ENCODE measurements around the gene PWP2. TPM values are rescaled to one million over a fixed set of nuclear protein-coding genes. Genes with fewer than 3 reads are reported as not detected.
"Not testable (repeated sequence)": the region's sequence is repeated elsewhere in the genome, so short reads cannot be mapped to it uniquely, and the experiment has no call there.

Gene PWP2
- total RNA-seq, 2 donors from 2014 or later = 10.9 to 13.0 TPM

DNA sequence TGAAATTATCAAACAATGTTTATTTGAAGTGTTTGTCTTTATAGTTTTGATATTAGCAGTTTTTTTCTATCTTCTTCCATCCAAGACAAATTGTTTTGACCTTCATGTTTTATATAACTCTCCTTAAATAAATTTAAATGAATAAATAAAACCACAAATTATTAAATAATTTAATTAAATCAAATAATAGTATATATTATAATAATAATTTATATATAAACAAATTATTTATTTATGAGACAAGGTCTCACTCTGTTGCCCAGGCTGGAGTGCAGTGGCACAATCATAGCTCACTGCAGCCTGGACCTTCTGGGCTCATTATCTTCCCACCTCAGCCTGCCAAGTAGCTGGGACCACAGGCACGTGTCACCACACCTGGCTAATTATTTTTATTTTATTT, 12.4 kb upstream of the PWP2 start:
- no peaks in the 10 kb centered on the region for H3K9me3 ChIP-seq
- no peak for ATAC-seq (ENCODE audit: insufficient number of reproducible peaks, low FRiP score, low read depth)
- TF ChIP-seq, protein P1, sequence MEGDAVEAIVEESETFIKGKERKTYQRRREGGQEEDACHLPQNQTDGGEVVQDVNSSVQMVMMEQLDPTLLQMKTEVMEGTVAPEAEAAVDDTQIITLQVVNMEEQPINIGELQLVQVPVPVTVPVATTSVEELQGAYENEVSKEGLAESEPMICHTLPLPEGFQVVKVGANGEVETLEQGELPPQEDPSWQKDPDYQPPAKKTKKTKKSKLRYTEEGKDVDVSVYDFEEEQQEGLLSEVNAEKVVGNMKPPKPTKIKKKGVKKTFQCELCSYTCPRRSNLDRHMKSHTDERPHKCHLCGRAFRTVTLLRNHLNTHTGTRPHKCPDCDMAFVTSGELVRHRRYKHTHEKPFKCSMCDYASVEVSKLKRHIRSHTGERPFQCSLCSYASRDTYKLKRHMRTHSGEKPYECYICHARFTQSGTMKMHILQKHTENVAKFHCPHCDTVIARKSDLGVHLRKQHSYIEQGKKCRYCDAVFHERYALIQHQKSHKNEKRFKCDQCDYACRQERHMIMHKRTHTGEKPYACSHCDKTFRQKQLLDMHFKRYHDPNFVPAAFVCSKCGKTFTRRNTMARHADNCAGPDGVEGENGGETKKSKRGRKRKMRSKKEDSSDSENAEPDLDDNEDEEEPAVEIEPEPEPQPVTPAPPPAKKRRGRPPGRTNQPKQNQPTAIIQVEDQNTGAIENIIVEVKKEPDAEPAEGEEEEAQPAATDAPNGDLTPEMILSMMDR (IDR thresholded peaks at IDR 0.05) = no peak
- H3K27me3 ChIP-seq (replicated peaks; ENCODE audit: insufficient read depth) = no peaks in the 10 kb centered on the region
- H3K27ac ChIP-seq = no peak overlapping the region
- H3K4me3 ChIP-seq = no peak overlapping the region
- H3K36me3 ChIP-seq = peaks cover 26% of the 10 kb centered on the region
- DNase-seq (ENCODE audit: low spot score) = no peak
- H3K4me1 ChIP-seq (ENCODE audit: control insufficient read depth in 1 of 2, low read depth in 2 of 2) = no peaks in the 10 kb centered on the region

DNA sequence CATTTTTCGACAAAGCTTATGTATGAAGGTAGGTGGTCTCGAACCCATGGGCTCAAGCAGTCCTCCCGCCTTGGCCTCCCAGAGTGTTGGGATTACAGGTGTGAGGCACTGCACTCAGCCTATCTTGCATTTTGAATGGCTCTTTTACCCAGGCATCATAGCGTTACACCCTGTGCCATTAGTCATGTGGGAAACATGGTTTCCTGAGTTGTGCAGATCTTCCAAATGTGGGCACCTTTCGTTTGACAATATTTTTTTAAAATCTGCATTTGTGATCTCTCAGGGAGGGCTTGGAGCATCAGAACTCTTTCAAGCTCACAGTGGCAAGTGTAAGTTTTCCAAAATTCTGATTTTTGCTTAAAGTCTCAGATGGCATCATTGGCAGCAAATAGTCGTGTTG, 8.7 kb upstream of the PWP2 start:
- DNase-seq (ENCODE audit: low spot score); ATAC-seq (ENCODE audit: insufficient number of reproducible peaks, low FRiP score, low read depth); H3K9me3 ChIP-seq; H3K27ac ChIP-seq; H3K4me1 ChIP-seq (ENCODE audit: control insufficient read depth in 1 of 2, low read depth in 2 of 2); H3K27me3 ChIP-seq (replicated peaks; ENCODE audit: insufficient read depth); H3K36me3 ChIP-seq; H3K4me3 ChIP-seq: not testable (repeated sequence)

DNA sequence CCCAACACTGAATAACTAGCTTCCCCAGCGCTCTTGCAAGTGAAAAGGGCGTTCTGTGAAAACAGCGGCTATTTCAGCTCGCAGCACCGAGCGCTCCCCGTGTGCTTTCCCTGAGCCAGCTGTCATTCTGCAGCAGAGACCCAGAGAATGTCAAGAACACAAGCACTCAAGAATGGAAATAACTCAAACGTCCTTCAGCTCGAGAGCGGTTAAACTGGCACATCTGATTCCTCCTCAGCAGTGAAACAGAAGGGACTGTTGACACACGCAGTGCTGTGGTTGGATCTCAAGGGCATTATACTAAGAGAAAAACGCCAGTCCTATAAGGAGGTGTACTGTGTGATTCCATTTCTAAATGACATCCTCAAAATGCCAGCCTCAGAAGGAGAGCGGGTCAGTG, 8.2 kb upstream of the PWP2 start:
- ATAC-seq (ENCODE audit: insufficient number of reproducible peaks, low FRiP score, low read depth); H3K4me1 ChIP-seq (ENCODE audit: control insufficient read depth in 1 of 2, low read depth in 2 of 2); H3K36me3 ChIP-seq; H3K27ac ChIP-seq; DNase-seq (ENCODE audit: low spot score); H3K27me3 ChIP-seq (replicated peaks; ENCODE audit: insufficient read depth); H3K9me3 ChIP-seq; H3K4me3 ChIP-seq: not testable (repeated sequence)

DNA sequence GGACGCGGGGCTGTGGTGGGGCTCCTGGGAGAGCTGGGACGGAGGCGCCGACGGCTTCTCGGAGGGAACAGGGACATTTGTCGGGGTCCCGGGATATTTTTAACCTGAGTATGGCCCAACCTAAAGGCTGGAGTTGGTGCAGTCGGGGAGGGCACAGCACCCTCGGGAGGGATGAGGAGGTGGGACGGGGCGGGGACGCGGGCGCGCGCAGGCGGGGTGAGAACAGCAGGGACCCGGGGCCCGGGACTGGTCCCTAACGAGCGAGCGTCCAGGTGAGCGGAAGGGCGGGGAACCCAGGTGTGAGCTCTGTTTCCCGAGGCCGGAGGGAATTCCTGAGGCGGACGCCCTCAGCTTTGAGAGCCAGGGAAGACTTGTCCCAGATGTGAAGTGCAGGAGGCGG, 390 bp downstream of the PWP2 start:
- H3K27ac ChIP-seq; H3K36me3 ChIP-seq; DNase-seq (ENCODE audit: low spot score); H3K9me3 ChIP-seq; ATAC-seq (ENCODE audit: insufficient number of reproducible peaks, low FRiP score, low read depth); H3K27me3 ChIP-seq (replicated peaks; ENCODE audit: insufficient read depth); H3K4me1 ChIP-seq (ENCODE audit: control insufficient read depth in 1 of 2, low read depth in 2 of 2): not testable (repeated sequence)
- peak overlapping the region; percentile 69 for H3K4me3 ChIP-seq

DNA sequence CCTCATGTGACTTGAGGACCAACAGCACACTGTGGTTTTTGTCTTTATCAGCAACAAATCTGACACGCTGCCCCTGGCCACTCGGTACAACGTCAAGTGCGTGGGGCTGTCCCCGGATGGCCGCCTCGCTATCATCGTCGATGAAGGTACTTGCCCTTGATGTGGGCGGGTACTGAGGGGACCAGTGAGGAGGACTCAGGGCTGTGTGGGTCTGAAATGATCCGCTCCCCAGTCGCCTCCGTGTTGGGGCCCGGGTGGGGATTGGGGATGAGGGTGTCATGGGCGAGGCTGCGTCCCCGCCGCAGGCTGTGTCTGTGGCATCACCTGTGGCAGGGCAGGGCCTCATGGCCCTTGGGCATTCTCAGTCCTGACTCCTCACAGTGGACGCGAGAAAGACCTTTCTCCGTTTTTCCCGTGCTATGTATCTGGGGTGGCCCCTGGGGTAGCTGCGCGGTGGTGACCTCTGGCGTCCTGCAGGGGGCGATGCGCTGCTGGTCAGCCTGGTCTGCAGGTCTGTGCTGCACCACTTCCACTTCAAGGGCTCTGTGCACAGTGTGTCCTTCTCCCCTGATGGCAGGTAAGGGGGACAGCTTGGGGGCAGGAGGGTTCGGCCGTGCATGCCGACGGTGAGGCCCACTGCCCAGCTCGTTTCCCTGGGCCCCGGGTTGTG, 6.6 kb downstream of the PWP2 start:
- not testable (repeated sequence) for H3K36me3 ChIP-seq; H3K27ac ChIP-seq; H3K4me3 ChIP-seq; DNase-seq (ENCODE audit: low spot score); ATAC-seq (ENCODE audit: insufficient number of reproducible peaks, low FRiP score, low read depth); H3K27me3 ChIP-seq (replicated peaks; ENCODE audit: insufficient read depth); H3K9me3 ChIP-seq; H3K4me1 ChIP-seq (ENCODE audit: control insufficient read depth in 1 of 2, low read depth in 2 of 2)

DNA sequence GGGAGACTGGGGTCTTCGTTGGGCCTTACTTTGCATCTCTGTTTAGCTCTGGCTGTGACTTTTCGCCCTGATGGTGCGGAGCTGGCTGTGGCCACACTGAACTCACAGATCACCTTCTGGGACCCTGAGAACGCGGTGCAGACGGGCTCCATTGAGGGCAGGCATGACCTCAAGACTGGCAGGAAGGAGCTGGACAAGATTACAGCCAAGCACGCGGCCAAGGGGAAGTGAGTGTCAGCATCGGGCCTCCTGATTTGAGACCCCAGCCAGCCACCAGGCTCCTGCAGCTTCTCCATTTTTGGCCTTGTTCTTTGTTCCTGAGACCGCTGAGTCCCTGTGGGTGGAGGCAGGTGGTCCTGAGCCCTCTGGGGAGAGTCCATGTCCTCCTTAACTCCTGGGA, 14.9 kb downstream of the PWP2 start:
- not testable (repeated sequence) for ATAC-seq (ENCODE audit: insufficient number of reproducible peaks, low FRiP score, low read depth); H3K27me3 ChIP-seq (replicated peaks; ENCODE audit: insufficient read depth); H3K4me3 ChIP-seq; H3K36me3 ChIP-seq; H3K4me1 ChIP-seq (ENCODE audit: control insufficient read depth in 1 of 2, low read depth in 2 of 2); H3K27ac ChIP-seq; DNase-seq (ENCODE audit: low spot score); H3K9me3 ChIP-seq

- not testable (repeated sequence) for DNase-seq (ENCODE audit: low spot score); H3K27me3 ChIP-seq (replicated peaks; ENCODE audit: insufficient read depth); H3K27ac ChIP-seq; H3K9me3 ChIP-seq; H3K36me3 ChIP-seq; H3K4me1 ChIP-seq (ENCODE audit: control insufficient read depth in 1 of 2, low read depth in 2 of 2); H3K4me3 ChIP-seq; ATAC-seq (ENCODE audit: insufficient number of reproducible peaks, low FRiP score, low read depth)
Observed at GRCh38 chr21:44127827-44128226, 20.6 kb downstream of the PWP2 start.

GRCh38 chr21:44133715-44134057, 26.5 kb downstream of the PWP2 start:
- H3K9me3 ChIP-seq; H3K36me3 ChIP-seq; H3K27ac ChIP-seq; H3K27me3 ChIP-seq (replicated peaks; ENCODE audit: insufficient read depth); H3K4me1 ChIP-seq (ENCODE audit: control insufficient read depth in 1 of 2, low read depth in 2 of 2); DNase-seq (ENCODE audit: low spot score); ATAC-seq (ENCODE audit: insufficient number of reproducible peaks, low FRiP score, low read depth): not testable (repeated sequence)
- peak overlapping the region; percentile 58 for H3K4me3 ChIP-seq

GRCh38 chr21:44134732-44135131, 27.5 kb downstream of the PWP2 start:
- DNase-seq (ENCODE audit: low spot score); H3K27me3 ChIP-seq (replicated peaks; ENCODE audit: insufficient read depth); H3K4me3 ChIP-seq; H3K9me3 ChIP-seq; H3K27ac ChIP-seq; H3K36me3 ChIP-seq; H3K4me1 ChIP-seq (ENCODE audit: control insufficient read depth in 1 of 2, low read depth in 2 of 2); ATAC-seq (ENCODE audit: insufficient number of reproducible peaks, low FRiP score, low read depth): not testable (repeated sequence)

GRCh38 chr21:44138039-44138438, 30.8 kb downstream of the PWP2 start:
- H3K27me3 ChIP-seq (replicated peaks; ENCODE audit: insufficient read depth); H3K4me3 ChIP-seq; H3K9me3 ChIP-seq; ATAC-seq (ENCODE audit: insufficient number of reproducible peaks, low FRiP score, low read depth); H3K27ac ChIP-seq; DNase-seq (ENCODE audit: low spot score); H3K36me3 ChIP-seq; H3K4me1 ChIP-seq (ENCODE audit: control insufficient read depth in 1 of 2, low read depth in 2 of 2): not testable (repeated sequence)

- DNase-seq (ENCODE audit: low spot score); H3K27me3 ChIP-seq (replicated peaks; ENCODE audit: insufficient read depth); H3K27ac ChIP-seq; H3K4me1 ChIP-seq (ENCODE audit: control insufficient read depth in 1 of 2, low read depth in 2 of 2); H3K4me3 ChIP-seq; H3K9me3 ChIP-seq; H3K36me3 ChIP-seq; ATAC-seq (ENCODE audit: insufficient number of reproducible peaks, low FRiP score, low read depth): not testable (repeated sequence)
Observed at GRCh38 chr21:44139787-44140551, 32.8 kb downstream of the PWP2 start.

DNA sequence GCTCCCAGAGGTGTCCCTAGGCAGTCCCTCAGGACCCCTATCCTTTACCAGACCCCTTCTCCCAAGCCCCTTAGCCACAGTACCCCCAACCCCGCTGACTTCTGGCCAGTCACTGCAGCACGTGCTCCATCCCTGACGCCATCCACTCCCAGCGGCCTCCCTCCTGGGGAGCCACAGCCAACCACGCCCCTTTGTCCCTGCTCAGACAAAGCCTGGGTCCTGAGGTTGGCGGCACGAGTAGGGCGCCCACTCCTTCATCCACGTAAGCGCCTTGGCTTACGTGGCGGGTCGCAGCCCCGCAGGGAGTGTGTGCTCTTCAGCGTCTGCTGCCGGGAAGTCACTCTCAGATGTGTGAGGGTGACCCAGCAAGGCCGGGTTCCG, 33.3 kb downstream of the PWP2 start:
- not testable (repeated sequence) for DNase-seq (ENCODE audit: low spot score); ATAC-seq (ENCODE audit: insufficient number of reproducible peaks, low FRiP score, low read depth); H3K27ac ChIP-seq; H3K4me1 ChIP-seq (ENCODE audit: control insufficient read depth in 1 of 2, low read depth in 2 of 2); H3K36me3 ChIP-seq; H3K9me3 ChIP-seq; H3K4me3 ChIP-seq; H3K27me3 ChIP-seq (replicated peaks; ENCODE audit: insufficient read depth)
